Measurements from ENCODE around the gene OSBPL10.

The OSBPL10 gene

DNA sequence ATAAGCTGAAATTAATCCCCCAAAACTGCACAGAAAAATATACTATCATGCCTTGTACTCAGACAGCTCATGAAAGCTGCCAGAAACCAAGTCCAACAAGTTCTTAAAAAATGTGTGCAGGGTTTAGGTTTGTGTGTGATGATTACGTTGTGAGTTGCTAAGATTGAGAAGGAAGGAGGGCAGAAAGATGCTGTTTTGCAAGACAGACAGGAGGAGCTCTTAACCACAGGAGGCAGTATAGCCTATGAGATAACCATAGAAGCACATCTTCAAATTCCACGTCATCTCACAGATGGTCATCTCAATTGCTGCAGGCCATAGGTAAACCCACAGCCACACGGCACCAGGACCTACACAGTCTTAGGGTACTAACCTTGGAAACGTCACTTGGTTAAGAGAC, 256.4 kb downstream of the OSBPL10 start:
- no peaks in the 10 kb centered on the region for H3K9me3 ChIP-seq (ENCODE audit: control insufficient read depth in 2 of 2, low read length in 2 of 2)
- H3K9ac ChIP-seq (ENCODE audit: low read length in 2 of 2), result no peak overlapping the region
- no peaks in the 10 kb centered on the region for H3K36me3 ChIP-seq (ENCODE audit: control insufficient read depth in 2 of 2, insufficient read depth in 2 of 2, low read length in 2 of 2)

DNA sequence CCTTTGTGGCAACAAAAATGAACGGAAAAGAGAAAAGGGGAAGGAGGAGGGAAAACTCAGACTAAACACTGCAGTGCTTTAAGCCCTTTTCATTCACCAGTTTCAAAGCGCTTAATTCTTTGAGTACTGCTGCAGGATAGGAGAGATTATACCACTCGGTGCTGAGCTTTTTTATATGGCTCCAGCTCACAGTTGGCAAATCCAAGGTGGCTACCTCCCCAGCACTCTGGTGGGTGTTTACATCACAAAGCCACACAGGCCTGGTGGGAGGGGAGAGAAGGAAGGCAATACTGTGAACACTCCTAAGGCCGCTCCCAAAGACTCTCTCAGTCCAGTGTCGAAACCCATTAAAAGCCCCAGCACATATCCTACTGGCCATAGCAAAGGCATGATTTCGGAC, 256.9 kb downstream of the OSBPL10 start:
- Histone ChIP-seq H3K36me3 (ENCODE audit: control insufficient read depth in 2 of 2, insufficient read depth in 2 of 2, low read length in 2 of 2) (no peaks in the 10 kb centered on the region), H3K4me1 (ENCODE audit: control insufficient read depth, insufficient read depth, low read length) (no peaks in the 10 kb centered on the region), H3K27me3 (ENCODE audit: control insufficient read depth in 1 of 2, insufficient read depth in 2 of 2, low read length in 2 of 2) (no peaks in the 10 kb centered on the region), H3K4me3 (ENCODE audit: low read length in 2 of 2) (no peak overlapping the region), H3K9me3 (ENCODE audit: control insufficient read depth in 2 of 2, low read length in 2 of 2) (no peaks in the 10 kb centered on the region), H3K27ac (ENCODE audit: low read length) (no peak overlapping the region), H3K9ac (ENCODE audit: low read length in 2 of 2) (no peak overlapping the region)

More for the DNA sequence above, 256.4 kb downstream of the OSBPL10 start:
- no peak overlapping the region for H3K27ac ChIP-seq (ENCODE audit: low read length)
- H3K4me3 ChIP-seq (ENCODE audit: low read length in 2 of 2), result no peak overlapping the region
- H3K27me3 ChIP-seq (ENCODE audit: control insufficient read depth in 1 of 2, insufficient read depth in 2 of 2, low read length in 2 of 2), result no peaks in the 10 kb centered on the region
- no peaks in the 10 kb centered on the region for H3K4me1 ChIP-seq (ENCODE audit: control insufficient read depth, insufficient read depth, low read length)

DNA sequence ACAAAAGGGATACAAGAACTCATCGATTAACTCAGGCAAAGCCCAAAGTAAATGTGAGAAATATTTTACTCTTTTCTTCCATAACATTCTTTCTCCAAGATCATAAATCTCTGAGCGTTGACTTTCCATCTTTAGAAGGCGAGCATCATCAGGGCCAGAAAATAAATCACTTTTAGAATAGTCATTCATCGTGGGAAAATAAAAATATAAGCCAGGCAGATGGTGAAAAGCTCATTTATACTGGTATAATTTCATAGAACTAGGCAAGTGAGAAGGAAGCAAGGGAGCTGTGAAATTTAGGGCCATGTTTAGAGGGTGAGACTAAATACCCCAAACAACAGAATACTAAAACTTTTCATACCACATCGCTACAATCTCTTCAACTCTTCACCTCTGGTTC, 257.4 kb downstream of the OSBPL10 start:
- no peak overlapping the region for H3K9ac ChIP-seq (ENCODE audit: low read length in 2 of 2)

DNA sequence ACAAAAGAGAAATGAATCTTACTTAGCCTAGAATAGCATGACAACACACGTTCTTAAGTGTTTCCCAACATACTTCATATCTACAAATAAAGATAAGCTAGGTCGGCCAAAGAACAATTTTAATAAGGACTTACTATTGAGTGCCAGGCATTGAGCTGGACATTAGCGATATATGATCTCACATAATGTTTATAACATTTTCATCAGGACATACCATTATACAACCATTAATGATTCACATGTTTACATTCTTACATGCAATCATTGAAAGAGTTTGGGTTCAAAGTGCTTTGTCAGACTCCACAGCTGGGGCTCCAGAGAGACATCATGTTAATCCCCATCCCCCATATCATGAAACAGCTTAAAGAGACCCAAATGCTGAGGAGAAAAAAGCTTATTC, 259.4 kb downstream of the OSBPL10 start:
- H3K4me1 ChIP-seq (ENCODE audit: control insufficient read depth, insufficient read depth, low read length), result no peaks in the 10 kb centered on the region
- H3K27ac ChIP-seq (ENCODE audit: low read length), result no peak overlapping the region
- no peak overlapping the region for H3K9ac ChIP-seq (ENCODE audit: low read length in 2 of 2)
- no peak overlapping the region for H3K4me3 ChIP-seq (ENCODE audit: low read length in 2 of 2)
- no peaks in the 10 kb centered on the region for H3K36me3 ChIP-seq (ENCODE audit: control insufficient read depth in 2 of 2, insufficient read depth in 2 of 2, low read length in 2 of 2)
- H3K27me3 ChIP-seq (ENCODE audit: control insufficient read depth in 1 of 2, insufficient read depth in 2 of 2, low read length in 2 of 2), result no peaks in the 10 kb centered on the region
- no peaks in the 10 kb centered on the region for H3K9me3 ChIP-seq (ENCODE audit: control insufficient read depth in 2 of 2, low read length in 2 of 2)

More for the DNA sequence above, 257.4 kb downstream of the OSBPL10 start:
- Histone ChIP-seq H3K27ac (ENCODE audit: low read length) (no peak overlapping the region), H3K27me3 (ENCODE audit: control insufficient read depth in 1 of 2, insufficient read depth in 2 of 2, low read length in 2 of 2) (no peaks in the 10 kb centered on the region), H3K9me3 (ENCODE audit: control insufficient read depth in 2 of 2, low read length in 2 of 2) (no peaks in the 10 kb centered on the region), H3K4me1 (ENCODE audit: control insufficient read depth, insufficient read depth, low read length) (no peaks in the 10 kb centered on the region), H3K36me3 (ENCODE audit: control insufficient read depth in 2 of 2, insufficient read depth in 2 of 2, low read length in 2 of 2) (no peaks in the 10 kb centered on the region), H3K4me3 (ENCODE audit: low read length in 2 of 2) (no peak overlapping the region)

DNA sequence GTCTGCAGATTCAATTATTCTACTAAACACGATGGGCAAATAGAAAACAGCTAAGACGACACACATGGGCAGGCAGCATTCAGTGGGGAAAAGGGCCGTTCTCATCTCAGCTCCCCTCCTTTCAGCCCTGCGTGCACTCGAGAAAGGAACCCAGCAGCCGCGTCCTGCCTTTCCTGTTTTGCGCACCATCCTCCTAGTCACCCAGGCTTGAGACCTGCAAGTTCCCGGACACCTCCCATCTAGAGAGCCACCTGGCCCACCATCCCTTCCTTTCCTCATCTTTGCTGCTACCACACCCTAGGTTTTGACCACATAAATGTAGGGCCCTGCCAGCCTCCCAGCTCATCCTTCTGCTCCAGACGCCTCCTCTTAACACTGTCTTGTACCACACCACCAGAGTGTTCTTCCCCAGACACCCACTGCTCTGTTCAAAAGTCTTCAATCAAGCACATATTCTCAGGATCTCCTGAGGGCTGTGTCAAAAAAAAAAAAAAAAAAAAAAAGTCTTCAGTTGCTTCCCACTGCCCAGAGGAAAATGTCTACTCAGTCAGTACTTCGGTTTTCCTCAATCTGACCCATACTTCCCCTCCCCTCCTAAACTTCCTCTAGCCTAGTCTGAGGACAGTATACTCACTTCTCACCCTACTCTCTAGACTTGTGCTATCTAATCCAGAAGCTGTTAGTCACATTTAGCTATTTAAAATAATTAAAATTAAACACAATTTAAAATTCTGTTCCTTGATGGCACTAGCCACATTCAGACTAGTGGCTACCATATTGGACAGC, 266.4 kb downstream of the OSBPL10 start:
- Histone ChIP-seq H3K27me3 (ENCODE audit: control insufficient read depth in 1 of 2, insufficient read depth in 2 of 2, low read length in 2 of 2) (no peaks in the 10 kb centered on the region), H3K9me3 (ENCODE audit: control insufficient read depth in 2 of 2, low read length in 2 of 2) (peaks cover 3 to 4% of the 10 kb centered on the region in 2 donors), H3K4me1 (ENCODE audit: control insufficient read depth, insufficient read depth, low read length) (no peaks in the 10 kb centered on the region), H3K36me3 (ENCODE audit: control insufficient read depth in 2 of 2, insufficient read depth in 2 of 2, low read length in 2 of 2) (no peaks in the 10 kb centered on the region), H3K27ac (ENCODE audit: low read length) (no peak overlapping the region), H3K9ac (ENCODE audit: low read length in 2 of 2) (no peak overlapping the region), H3K4me3 (ENCODE audit: low read length in 2 of 2) (no peak overlapping the region)

DNA sequence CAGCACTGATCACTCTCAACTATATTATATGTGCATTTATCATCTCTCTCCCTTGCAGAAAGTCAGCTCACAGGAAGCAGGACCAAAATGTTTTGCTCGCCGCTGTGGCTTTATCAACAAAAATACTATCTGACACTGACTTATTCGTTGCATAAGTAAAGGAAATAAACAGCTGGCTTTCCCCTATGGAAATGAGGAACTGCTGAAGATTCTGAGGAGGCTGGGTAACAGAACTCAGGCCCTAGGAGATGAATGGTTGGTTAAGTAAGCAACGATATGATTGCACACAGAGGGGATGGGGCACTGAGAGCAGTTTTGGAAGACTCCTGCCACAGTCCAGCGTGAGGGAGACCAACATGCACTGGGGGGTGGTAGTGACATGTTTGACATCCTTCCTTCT, 267.2 kb downstream of the OSBPL10 start:
- Histone ChIP-seq H3K27me3 (ENCODE audit: control insufficient read depth in 1 of 2, insufficient read depth in 2 of 2, low read length in 2 of 2) (no peaks in the 10 kb centered on the region), H3K27ac (ENCODE audit: low read length) (no peak overlapping the region), H3K9ac (ENCODE audit: low read length in 2 of 2) (no peak overlapping the region), H3K9me3 (ENCODE audit: control insufficient read depth in 2 of 2, low read length in 2 of 2) (peaks cover 3 to 4% of the 10 kb centered on the region in 2 donors), H3K36me3 (ENCODE audit: control insufficient read depth in 2 of 2, insufficient read depth in 2 of 2, low read length in 2 of 2) (no peaks in the 10 kb centered on the region), H3K4me3 (ENCODE audit: low read length in 2 of 2) (no peak overlapping the region), H3K4me1 (ENCODE audit: control insufficient read depth, insufficient read depth, low read length) (no peaks in the 10 kb centered on the region)

DNA sequence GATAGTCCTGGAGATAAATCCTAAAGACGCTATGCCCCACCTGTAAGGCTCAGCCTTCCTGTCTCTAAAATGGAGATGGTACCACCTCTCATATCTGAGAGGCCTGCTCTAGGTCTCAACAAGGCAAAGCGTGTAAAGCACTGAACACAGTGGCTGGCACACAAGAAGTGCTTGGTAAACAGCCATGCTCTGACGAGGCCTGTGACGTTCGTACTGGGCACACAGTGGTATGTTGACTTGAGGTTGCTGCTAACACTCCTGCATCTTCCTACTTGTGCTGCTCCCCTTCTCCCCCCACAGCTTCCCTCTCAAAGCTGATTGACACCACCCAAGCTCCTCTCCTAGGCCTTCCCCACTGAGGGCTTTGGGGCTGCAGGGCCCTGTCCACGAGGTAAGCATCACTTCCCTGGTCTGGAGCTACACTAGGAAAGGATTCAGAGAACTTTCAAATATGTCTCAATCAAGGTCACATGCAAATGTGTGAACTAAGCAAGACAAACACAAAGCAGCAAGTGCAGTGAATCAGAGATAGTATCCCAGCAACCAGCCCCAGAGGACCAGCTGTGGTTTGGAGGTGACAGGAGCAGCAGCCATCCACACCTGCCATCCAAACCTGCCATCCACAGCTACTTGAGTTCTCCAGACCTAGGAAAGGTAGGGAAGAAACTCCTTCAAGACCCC, 270.8 kb downstream of the OSBPL10 start:
- no peak overlapping the region for H3K27ac ChIP-seq (ENCODE audit: low read length)

DNA sequence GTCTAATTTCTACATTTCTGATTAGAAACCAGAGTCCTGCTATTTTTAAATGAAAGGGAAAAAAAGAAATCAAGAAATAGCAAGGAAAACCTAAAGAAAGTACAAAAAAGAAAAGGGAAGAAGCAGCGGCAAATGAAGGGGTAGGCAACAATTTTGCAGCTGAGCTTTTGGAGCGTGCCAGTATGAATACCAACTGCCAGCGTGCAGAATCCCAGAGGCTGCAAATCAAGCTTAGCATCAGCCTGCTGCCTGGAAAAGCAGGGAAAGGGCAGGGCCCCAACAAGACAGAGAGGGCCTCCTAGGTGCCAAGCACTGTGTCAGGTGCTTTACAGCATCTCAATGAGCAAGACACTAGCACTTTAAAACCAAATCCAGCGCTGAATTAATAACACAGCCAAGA, 271.5 kb downstream of the OSBPL10 start:
- no peaks in the 10 kb centered on the region for H3K27me3 ChIP-seq (ENCODE audit: control insufficient read depth in 1 of 2, insufficient read depth in 2 of 2, low read length in 2 of 2)
- no peak overlapping the region for H3K27ac ChIP-seq (ENCODE audit: low read length)
- no peak overlapping the region for H3K9ac ChIP-seq (ENCODE audit: low read length in 2 of 2)
- H3K9me3 ChIP-seq (ENCODE audit: control insufficient read depth in 2 of 2, low read length in 2 of 2), result peaks cover 3 to 4% of the 10 kb centered on the region in 2 donors
- no peak overlapping the region for H3K4me3 ChIP-seq (ENCODE audit: low read length in 2 of 2)
- H3K36me3 ChIP-seq (ENCODE audit: control insufficient read depth in 2 of 2, insufficient read depth in 2 of 2, low read length in 2 of 2), result no peaks in the 10 kb centered on the region
- H3K4me1 ChIP-seq (ENCODE audit: control insufficient read depth, insufficient read depth, low read length), result no peaks in the 10 kb centered on the region

More for the DNA sequence above, 270.8 kb downstream of the OSBPL10 start:
- no peaks in the 10 kb centered on the region for H3K36me3 ChIP-seq (ENCODE audit: control insufficient read depth in 2 of 2, insufficient read depth in 2 of 2, low read length in 2 of 2)
- H3K4me3 ChIP-seq (ENCODE audit: low read length in 2 of 2), result no peak overlapping the region
- no peaks in the 10 kb centered on the region for H3K4me1 ChIP-seq (ENCODE audit: control insufficient read depth, insufficient read depth, low read length)
- no peaks in the 10 kb centered on the region for H3K27me3 ChIP-seq (ENCODE audit: control insufficient read depth in 1 of 2, insufficient read depth in 2 of 2, low read length in 2 of 2)
- no peak overlapping the region for H3K9ac ChIP-seq (ENCODE audit: low read length in 2 of 2)
- H3K9me3 ChIP-seq (ENCODE audit: control insufficient read depth in 2 of 2, low read length in 2 of 2), result peaks cover 3 to 4% of the 10 kb centered on the region in 2 donors

DNA sequence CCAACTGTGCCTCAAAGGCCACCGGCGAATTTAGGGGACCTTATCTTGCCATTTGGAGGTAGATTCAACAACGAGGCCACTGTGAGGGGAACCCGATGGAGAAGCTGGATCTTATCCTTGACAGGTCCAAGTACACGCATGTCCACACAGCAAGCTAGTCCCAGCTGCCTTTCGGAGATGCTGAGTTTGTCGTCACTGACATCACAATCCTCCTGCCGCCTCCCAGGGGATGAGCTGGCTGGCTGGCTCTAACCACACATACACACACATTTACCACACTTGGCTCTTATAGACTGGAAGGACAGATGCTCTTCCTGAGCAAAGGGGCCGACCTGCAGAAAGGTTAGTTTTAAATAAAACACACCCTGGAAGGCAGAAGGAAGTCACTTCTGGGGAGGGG, 272.1 kb downstream of the OSBPL10 start:
- H3K9ac ChIP-seq (ENCODE audit: low read length in 2 of 2), result no peak overlapping the region

DNA sequence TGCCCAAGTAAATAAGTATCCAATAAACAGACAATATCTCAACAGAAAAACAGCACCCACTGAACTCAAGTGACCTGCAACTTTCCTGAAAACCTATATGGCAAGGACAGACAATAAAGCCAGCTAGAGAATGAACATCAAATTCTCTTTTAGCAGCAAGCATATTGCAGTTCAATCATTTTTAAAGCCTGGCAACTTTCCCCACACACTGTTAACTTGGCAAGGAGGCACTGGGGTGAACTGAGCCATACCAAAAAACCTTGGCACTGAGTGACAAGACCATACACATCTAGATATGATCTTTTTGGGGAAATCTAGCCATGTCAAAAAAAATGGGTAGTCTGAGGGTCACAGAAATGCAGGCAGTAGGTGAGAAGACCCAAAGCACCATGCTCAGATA, 273.8 kb downstream of the OSBPL10 start:
- peaks cover 0 to 1% of the 10 kb centered on the region in 2 donors for H3K9me3 ChIP-seq (ENCODE audit: control insufficient read depth in 2 of 2, low read length in 2 of 2)
- no peaks in the 10 kb centered on the region for H3K4me1 ChIP-seq (ENCODE audit: control insufficient read depth, insufficient read depth, low read length)
- no peak overlapping the region for H3K27ac ChIP-seq (ENCODE audit: low read length)
- no peak overlapping the region for H3K9ac ChIP-seq (ENCODE audit: low read length in 2 of 2)
- H3K4me3 ChIP-seq (ENCODE audit: low read length in 2 of 2), result no peak overlapping the region
- H3K27me3 ChIP-seq (ENCODE audit: control insufficient read depth in 1 of 2, insufficient read depth in 2 of 2, low read length in 2 of 2), result no peaks in the 10 kb centered on the region
- H3K36me3 ChIP-seq (ENCODE audit: control insufficient read depth in 2 of 2, insufficient read depth in 2 of 2, low read length in 2 of 2), result no peaks in the 10 kb centered on the region

More for the DNA sequence above, 272.1 kb downstream of the OSBPL10 start:
- no peak overlapping the region for H3K27ac ChIP-seq (ENCODE audit: low read length)
- H3K4me1 ChIP-seq (ENCODE audit: control insufficient read depth, insufficient read depth, low read length), result no peaks in the 10 kb centered on the region
- H3K27me3 ChIP-seq (ENCODE audit: control insufficient read depth in 1 of 2, insufficient read depth in 2 of 2, low read length in 2 of 2), result no peaks in the 10 kb centered on the region
- H3K36me3 ChIP-seq (ENCODE audit: control insufficient read depth in 2 of 2, insufficient read depth in 2 of 2, low read length in 2 of 2), result no peaks in the 10 kb centered on the region
- no peak overlapping the region for H3K4me3 ChIP-seq (ENCODE audit: low read length in 2 of 2)
- peaks cover 3 to 4% of the 10 kb centered on the region in 2 donors for H3K9me3 ChIP-seq (ENCODE audit: control insufficient read depth in 2 of 2, low read length in 2 of 2)

DNA sequence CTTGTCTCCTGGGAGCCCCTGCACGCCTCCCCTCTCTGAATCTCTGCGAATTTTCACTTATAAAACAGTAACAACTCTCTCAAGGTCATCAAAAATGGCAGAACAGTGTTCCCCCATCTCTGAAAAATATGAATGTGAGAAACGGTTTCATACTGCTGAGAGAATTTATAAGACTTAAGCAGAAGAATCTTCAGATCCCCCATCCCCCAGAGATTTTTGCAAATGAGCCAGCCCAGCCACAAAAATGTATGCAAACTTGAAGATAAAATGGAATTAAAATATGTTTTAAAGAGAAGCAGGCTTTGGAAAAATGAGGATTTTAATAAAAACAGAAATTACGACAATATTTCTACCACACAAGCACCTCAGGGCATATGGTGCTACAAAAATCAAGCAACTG, 275.3 kb downstream of the OSBPL10 start:
- Histone ChIP-seq H3K9me3 (ENCODE audit: control insufficient read depth in 2 of 2, low read length in 2 of 2) (no peaks in the 10 kb centered on the region), H3K27me3 (ENCODE audit: control insufficient read depth in 1 of 2, insufficient read depth in 2 of 2, low read length in 2 of 2) (no peaks in the 10 kb centered on the region), H3K27ac (ENCODE audit: low read length) (no peak overlapping the region), H3K4me3 (ENCODE audit: low read length in 2 of 2) (no peak overlapping the region), H3K36me3 (ENCODE audit: control insufficient read depth in 2 of 2, insufficient read depth in 2 of 2, low read length in 2 of 2) (no peaks in the 10 kb centered on the region), H3K4me1 (ENCODE audit: control insufficient read depth, insufficient read depth, low read length) (no peaks in the 10 kb centered on the region), H3K9ac (ENCODE audit: low read length in 2 of 2) (no peak overlapping the region)
